Measurements from ENCODE around the gene CNNM1.

DNA sequence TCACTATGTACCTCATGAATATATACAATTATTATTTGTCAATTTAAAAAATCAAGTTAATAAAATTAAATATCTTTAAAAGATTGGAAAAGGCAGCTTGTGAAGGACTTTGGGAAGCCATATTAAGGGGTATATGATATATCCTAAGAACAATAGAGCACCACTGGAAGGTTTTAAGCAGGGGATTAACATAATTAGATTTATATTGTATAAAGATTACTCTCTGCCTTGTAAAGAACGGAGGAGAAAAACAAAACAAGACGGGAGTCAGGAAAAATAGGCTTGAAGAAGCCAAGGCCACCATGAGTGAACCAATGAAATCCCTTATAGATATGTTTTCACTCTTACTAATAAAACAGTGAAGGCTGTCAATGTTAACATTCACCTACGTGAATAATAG lies 11.1 kb upstream of the CNNM1 start:
- TF ChIP-seq CTCF (IDR thresholded peaks at IDR 0.05) (no peak), POLR2A (IDR thresholded peaks at IDR 0.05) (no peak)
